K562 (cell line): ENCODE results near the gene ANKEF1. TPM values are rescaled to one million over a fixed set of nuclear protein-coding genes. Genes with fewer than 3 reads are reported as not detected.

Experiments
- ATAC-seq: fragments of 200-7000 bp; cut with Tn5 transposase; 3 replicates; pipeline ENCODE4 v1.9.1; 2020; ENCODE audit warnings: moderate library complexity
- BruUV-seq: library from RNA; stranded (reverse); fragments of 400-500 nt; replicated peaks from 2 replicates; lab custom pipeline; 2021; lab: Mats Ljungman, UMichigan
- CTCF ChIA-PET: fragments of 300-600 bp; formaldehyde crosslinking; extraction: SDS; loops from one replicate; lab custom pipeline; 2021; ENCODE audit warnings: low intra/inter-chr PET ratio; lab: Yijun Ruan, JAX
- POLR2A ChIA-PET: fragments of 300-600, 350-650 bp; sonication (Branson Sonifier 250); formaldehyde crosslinking; extraction: SDS; loops from one replicate; lab custom pipeline; 2021; ENCODE audit warnings: antibody characterized with exemption, inconsistent platforms; lab: Yijun Ruan, JAX
- DNase-seq, 4 experiments: peaks; one replicate each; pipeline versions ENCODE4 v3.0.0 to v3.0.0-alpha.2; 2011 to 2018; ENCODE audit warnings: low spot score in 3 of 4, mixed read lengths in 3 of 4; ENCODE audit errors: extremely low read depth in 1 of 4
- FAIRE-seq: peaks from 2 replicates; lab custom pipeline; 2011; peaks lifted over from hg19 to GRCh38; lab: Jason Lieb, UNC
- H2AFZ ChIP-seq: 2 replicates; pipeline ENCODE4 v1.6.0; 2011; ENCODE audit warnings: low read depth, low read length, control low read depth, inconsistent platforms
- H3K27ac ChIP-seq: fragments of 200-600 bp; 3 replicates; pipeline ENCODE4 v1.8.0; 2011; ENCODE audit warnings: low read depth, mild to moderate bottlenecking, control low read depth, inconsistent platforms, low read length, moderate library complexity, mixed read lengths; ENCODE audit errors: extremely low read depth
- H3K27me3 ChIP-seq, 2 experiments: fragments of 300-600 bp in 1 of 2; 2 replicates in 1 of 2; 3 replicates in 1 of 2; pipeline versions ENCODE4 v1.6.0 to v1.8.0; 2011; ENCODE audit warnings: inconsistent platforms in 2 of 2, low read length in 2 of 2, mild to moderate bottlenecking in 1 of 2, mixed read lengths in 1 of 2, moderate library complexity in 1 of 2; ENCODE audit not compliant: control insufficient read depth in 2 of 2, insufficient read depth in 2 of 2
- H3K36me3 ChIP-seq: fragments of 300-600 bp; 3 replicates; pipeline ENCODE4 v1.8.0; 2011; ENCODE audit warnings: mild to moderate bottlenecking, low read length, inconsistent platforms; ENCODE audit not compliant: control insufficient read depth, insufficient read depth
- H3K4me1 ChIP-seq, 2 experiments: fragments of 200-600 bp in 1 of 2; replicated peaks in 1 of 2; 2 replicates in 1 of 2; 3 replicates in 1 of 2; pipeline versions ENCODE4 v1.5.1 to v1.8.0; 2011; ENCODE audit warnings: inconsistent platforms in 2 of 2, low read length in 2 of 2, mild to moderate bottlenecking in 1 of 2, mixed read lengths in 1 of 2, moderate library complexity in 1 of 2; ENCODE audit not compliant: control insufficient read depth in 2 of 2, insufficient read depth in 2 of 2
- H3K4me2 ChIP-seq: 2 replicates; pipeline ENCODE4 v1.6.1; 2011; ENCODE audit warnings: low read length, control low read depth, inconsistent platforms, mixed read lengths; ENCODE audit not compliant: insufficient read depth
- H3K4me3 ChIP-seq: fragments of 200-600 bp; sonication (generic), shearing (Covaris generic); 2 replicates; pipeline ENCODE4 v1.5.1; 2016; ENCODE audit warnings: control low read depth, inconsistent platforms
- H3K79me2 ChIP-seq: fragments of 200-600 bp; 3 replicates; pipeline ENCODE4 v1.8.0; 2011; ENCODE audit warnings: low read length, inconsistent platforms; ENCODE audit not compliant: control insufficient read depth, insufficient read depth
- H3K9ac ChIP-seq, 2 experiments: 2 replicates each; pipeline versions ENCODE4 v1.6.0 to v1.6.1; 2011; ENCODE audit warnings: low read depth in 2 of 2, low read length in 2 of 2, control low read depth in 1 of 2, inconsistent platforms in 1 of 2, mild to moderate bottlenecking in 1 of 2, mixed read lengths in 1 of 2; ENCODE audit not compliant: insufficient read depth in 1 of 2
- H3K9me1 ChIP-seq: one replicate; pipeline ENCODE4 v1.6.0; 2011; ENCODE audit warnings: inconsistent platforms, mild to moderate bottlenecking, low read length, moderate library complexity; ENCODE audit not compliant: control insufficient read depth, insufficient read depth
- H3K9me3 ChIP-seq: replicated peaks from 2 replicates; pipeline ENCODE4 v1.5.1; 2011; ENCODE audit warnings: low read depth, low read length, inconsistent platforms; ENCODE audit not compliant: control insufficient read depth, insufficient read depth
- H4K20me1 ChIP-seq: replicated peaks from 2 replicates; pipeline ENCODE4 v1.6.1; 2011; ENCODE audit warnings: low read length, inconsistent platforms, mixed read lengths; ENCODE audit not compliant: control insufficient read depth, insufficient read depth
- CEBPG ChIP-seq, 3 experiments: fragments of 200-800 bp in 1 of 3; sonication (Bioruptor generic) in 1 of 3; sonication (generic) in 1 of 3; formaldehyde crosslinking in 1 of 3; IDR thresholded peaks in 2 of 3; conservative IDR thresholded peaks in 1 of 3; 2 replicates each; pipeline versions ENCODE4 v1.6.1 to v1.8.0; 2016 to 2022; ENCODE audit warnings: missing compliant biosample characterization in 2 of 3, missing genetic modification characterization in 2 of 3, mild to moderate bottlenecking in 1 of 3, missing genetic modification reagents in 1 of 3
- FOSL1 ChIP-seq: fragments of 200-800 bp; sonication (Bioruptor generic); conservative IDR thresholded peaks from 2 replicates; pipeline ENCODE4 v1.6.1; 2016; ENCODE audit warnings: missing genetic modification characterization, missing compliant biosample characterization
- PURB ChIP-seq: sonication (generic); formaldehyde crosslinking; IDR thresholded peaks from 2 replicates; pipeline ENCODE4 v1.9.0; 2021; ENCODE audit warnings: low read depth, mild to moderate bottlenecking, missing genetic modification reagents
- TAF9B ChIP-seq: fragments of 450-650 bp; IDR thresholded peaks from 2 replicates; pipeline ENCODE4 v1.6.1; 2018; ENCODE audit warnings: mild to moderate bottlenecking; ENCODE audit not compliant: partially characterized antibody
- WGBS: fragments of 100-300 bp; shearing (Covaris generic); methylation state at CpG from one replicate; pipeline ENCODE4 v1.1.6; 2016; ENCODE audit warnings: low coverage, mixed read lengths; ENCODE audit not compliant: insufficient coverage; ENCODE audit errors: missing lambda C conversion rate; 5-methylcytosine and 5-hydroxymethylcytosine counted together
- in situ Hi-C: fragments of 300-500 bp; cut with MboI; formaldehyde crosslinking; loops from 4 replicates; pipeline ENCODE4 v1.15.0; 2018; ENCODE audit warnings: inconsistent platforms, mixed read lengths
- intact Hi-C: fragments of 100-400 bp; cut with micrococcal nuclease; formaldehyde crosslinking; loops from 2 replicates; pipeline ENCODE4 v1.14.2; 2022
- polyA plus RNA-seq, 8 experiments: library from polyadenylated mRNA; depleted of rRNA in 4 of 8; stranded (reverse) in 5 of 8; unstranded in 3 of 8; fragments of >200 nt; fragmentation: Nextera tagmentation in 2 of 8; fragmentation: Illumina TruSeq in 1 of 8; extraction: Ambion mirVana in 2 of 8; extraction: Trizol in 1 of 8; gene quantifications; 2 replicates each; pipeline versions ENCODE4 v1.2.1 to v1.2.3, GENCODE V29; 2011 to 2014; ENCODE audit warnings: inconsistent platforms in 1 of 8, missing spikeins in 1 of 8
- total RNA-seq, 7 experiments: library from RNA; depleted of rRNA in 6 of 7; stranded (reverse); fragments of >200 nt in 6 of 7; fragmentation: Illumina TruSeq in 2 of 7; extraction: Trizol in 2 of 7; gene quantifications; 2 replicates each; pipeline versions ENCODE4 v1.2.1 to v1.2.3, GENCODE V29; 2011 to 2021; ENCODE audit warnings: low replicate concordance in 1 of 7
- TF ChIP-seq, protein P1 (sequence below): sonication (generic); formaldehyde crosslinking; IDR thresholded peaks from 2 replicates; pipeline ENCODE4 v1.5.0; 2020; ENCODE audit warnings: missing genetic modification reagents
- TF ChIP-seq, protein P2 (sequence below): sonication (generic); formaldehyde crosslinking; IDR thresholded peaks from 2 replicates; pipeline ENCODE4 v1.8.1; 2023; ENCODE audit warnings: mild to moderate bottlenecking, missing genetic modification reagents
- TF ChIP-seq, protein P3 (sequence below): fragments of 450-650 bp; IDR thresholded peaks from one replicate; pipeline ENCODE4 v1.6.1; 2018; ENCODE audit warnings: mild to moderate bottlenecking, moderate library complexity; ENCODE audit not compliant: partially characterized antibody
- TF ChIP-seq, protein P4 (sequence below): fragments of 150-350 bp; conservative IDR thresholded peaks from 2 replicates; pipeline ENCODE4 v1.6.1; 2014; ENCODE audit warnings: low read length
- TF ChIP-seq, protein P5 (sequence below): sonication (generic); formaldehyde crosslinking; IDR thresholded peaks from 2 replicates; pipeline ENCODE4 v1.8.0; 2022; ENCODE audit warnings: mild to moderate bottlenecking, missing genetic modification reagents, borderline replicate concordance

Gene ANKEF1
- total and polyA plus RNA-seq, 9 of the 15 experiments (the other 6 are each of a cell fraction or from before 2014, with no cell fraction given): 0.35 to 2.1 (median 1.7) TPM

DNA sequence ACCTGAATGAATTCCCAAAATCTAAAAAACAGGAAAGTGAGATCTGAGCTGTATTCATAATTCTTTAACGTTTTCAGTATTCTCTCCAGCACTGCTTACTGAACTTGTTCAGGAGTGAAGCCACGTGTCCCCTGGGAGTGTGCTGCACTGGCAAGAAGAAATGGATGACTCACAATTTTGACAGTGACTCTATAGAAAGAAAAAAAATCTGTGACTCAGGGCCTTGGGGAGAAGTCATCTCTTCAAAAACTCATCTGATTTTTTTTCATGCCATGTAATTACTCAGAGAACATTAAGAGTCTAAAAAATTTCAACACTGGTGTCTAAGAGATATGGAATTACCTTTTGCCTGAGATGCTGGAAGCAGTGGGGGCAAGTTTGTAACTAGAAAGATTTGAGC is 39.7 kb downstream of the ANKEF1 start:
- H3K9me1 ChIP-seq: no peaks in the 10 kb centered on the region
- CTCF ChIA-PET: no interaction called here
- H3K4me1 ChIP-seq: no peaks in the 10 kb centered on the region
- 0% methylated on average over 2 of the region's 2 CpGs for WGBS
- no peaks in the 10 kb centered on the region for H3K9me3 ChIP-seq
- no peak for FAIRE-seq
- no peak overlapping the region for H3K27ac ChIP-seq
- TF ChIP-seq, protein P1, sequence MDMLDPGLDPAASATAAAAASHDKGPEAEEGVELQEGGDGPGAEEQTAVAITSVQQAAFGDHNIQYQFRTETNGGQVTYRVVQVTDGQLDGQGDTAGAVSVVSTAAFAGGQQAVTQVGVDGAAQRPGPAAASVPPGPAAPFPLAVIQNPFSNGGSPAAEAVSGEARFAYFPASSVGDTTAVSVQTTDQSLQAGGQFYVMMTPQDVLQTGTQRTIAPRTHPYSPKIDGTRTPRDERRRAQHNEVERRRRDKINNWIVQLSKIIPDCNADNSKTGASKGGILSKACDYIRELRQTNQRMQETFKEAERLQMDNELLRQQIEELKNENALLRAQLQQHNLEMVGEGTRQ (CRISPR knock-in tag): 0 out of 2 replicates have a peak, but pooled peaks have one; percentile 18
- TF ChIP-seq, protein P2, sequence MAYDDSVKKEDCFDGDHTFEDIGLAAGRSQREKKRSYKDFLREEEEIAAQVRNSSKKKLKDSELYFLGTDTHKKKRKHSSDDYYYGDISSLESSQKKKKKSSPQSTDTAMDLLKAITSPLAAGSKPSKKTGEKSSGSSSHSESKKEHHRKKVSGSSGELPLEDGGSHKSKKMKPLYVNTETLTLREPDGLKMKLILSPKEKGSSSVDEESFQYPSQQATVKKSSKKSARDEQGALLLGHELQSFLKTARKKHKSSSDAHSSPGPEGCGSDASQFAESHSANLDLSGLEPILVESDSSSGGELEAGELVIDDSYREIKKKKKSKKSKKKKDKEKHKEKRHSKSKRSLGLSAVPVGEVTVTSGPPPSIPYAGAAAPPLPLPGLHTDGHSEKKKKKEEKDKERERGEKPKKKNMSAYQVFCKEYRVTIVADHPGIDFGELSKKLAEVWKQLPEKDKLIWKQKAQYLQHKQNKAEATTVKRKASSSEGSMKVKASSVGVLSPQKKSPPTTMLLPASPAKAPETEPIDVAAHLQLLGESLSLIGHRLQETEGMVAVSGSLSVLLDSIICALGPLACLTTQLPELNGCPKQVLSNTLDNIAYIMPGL (CRISPR knock-in tag): no peak
- TF ChIP-seq TAF9B: no peak
- TF ChIP-seq, protein P3, sequence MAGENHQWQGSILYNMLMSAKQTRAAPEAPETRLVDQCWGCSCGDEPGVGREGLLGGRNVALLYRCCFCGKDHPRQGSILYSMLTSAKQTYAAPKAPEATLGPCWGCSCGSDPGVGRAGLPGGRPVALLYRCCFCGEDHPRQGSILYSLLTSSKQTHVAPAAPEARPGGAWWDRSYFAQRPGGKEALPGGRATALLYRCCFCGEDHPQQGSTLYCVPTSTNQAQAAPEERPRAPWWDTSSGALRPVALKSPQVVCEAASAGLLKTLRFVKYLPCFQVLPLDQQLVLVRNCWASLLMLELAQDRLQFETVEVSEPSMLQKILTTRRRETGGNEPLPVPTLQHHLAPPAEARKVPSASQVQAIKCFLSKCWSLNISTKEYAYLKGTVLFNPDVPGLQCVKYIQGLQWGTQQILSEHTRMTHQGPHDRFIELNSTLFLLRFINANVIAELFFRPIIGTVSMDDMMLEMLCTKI: no peak
- TF ChIP-seq, protein P4, sequence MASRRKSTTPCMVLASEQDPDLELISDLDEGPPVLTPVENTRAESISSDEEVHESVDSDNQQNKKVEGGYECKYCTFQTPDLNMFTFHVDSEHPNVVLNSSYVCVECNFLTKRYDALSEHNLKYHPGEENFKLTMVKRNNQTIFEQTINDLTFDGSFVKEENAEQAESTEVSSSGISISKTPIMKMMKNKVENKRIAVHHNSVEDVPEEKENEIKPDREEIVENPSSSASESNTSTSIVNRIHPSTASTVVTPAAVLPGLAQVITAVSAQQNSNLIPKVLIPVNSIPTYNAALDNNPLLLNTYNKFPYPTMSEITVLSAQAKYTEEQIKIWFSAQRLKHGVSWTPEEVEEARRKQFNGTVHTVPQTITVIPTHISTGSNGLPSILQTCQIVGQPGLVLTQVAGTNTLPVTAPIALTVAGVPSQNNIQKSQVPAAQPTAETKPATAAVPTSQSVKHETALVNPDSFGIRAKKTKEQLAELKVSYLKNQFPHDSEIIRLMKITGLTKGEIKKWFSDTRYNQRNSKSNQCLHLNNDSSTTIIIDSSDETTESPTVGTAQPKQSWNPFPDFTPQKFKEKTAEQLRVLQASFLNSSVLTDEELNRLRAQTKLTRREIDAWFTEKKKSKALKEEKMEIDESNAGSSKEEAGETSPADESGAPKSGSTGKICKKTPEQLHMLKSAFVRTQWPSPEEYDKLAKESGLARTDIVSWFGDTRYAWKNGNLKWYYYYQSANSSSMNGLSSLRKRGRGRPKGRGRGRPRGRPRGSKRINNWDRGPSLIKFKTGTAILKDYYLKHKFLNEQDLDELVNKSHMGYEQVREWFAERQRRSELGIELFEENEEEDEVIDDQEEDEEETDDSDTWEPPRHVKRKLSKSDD: no peak
- TF ChIP-seq CEBPG (CRISPR knock-in tag; IDR thresholded peaks at IDR 0.05): no peak
- TF ChIP-seq CEBPG (tag; conservative IDR thresholded peaks at IDR 0.05 in 1 of 2, IDR thresholded peaks at IDR 0.05 in 1 of 2): no peak
- TF ChIP-seq, protein P5, sequence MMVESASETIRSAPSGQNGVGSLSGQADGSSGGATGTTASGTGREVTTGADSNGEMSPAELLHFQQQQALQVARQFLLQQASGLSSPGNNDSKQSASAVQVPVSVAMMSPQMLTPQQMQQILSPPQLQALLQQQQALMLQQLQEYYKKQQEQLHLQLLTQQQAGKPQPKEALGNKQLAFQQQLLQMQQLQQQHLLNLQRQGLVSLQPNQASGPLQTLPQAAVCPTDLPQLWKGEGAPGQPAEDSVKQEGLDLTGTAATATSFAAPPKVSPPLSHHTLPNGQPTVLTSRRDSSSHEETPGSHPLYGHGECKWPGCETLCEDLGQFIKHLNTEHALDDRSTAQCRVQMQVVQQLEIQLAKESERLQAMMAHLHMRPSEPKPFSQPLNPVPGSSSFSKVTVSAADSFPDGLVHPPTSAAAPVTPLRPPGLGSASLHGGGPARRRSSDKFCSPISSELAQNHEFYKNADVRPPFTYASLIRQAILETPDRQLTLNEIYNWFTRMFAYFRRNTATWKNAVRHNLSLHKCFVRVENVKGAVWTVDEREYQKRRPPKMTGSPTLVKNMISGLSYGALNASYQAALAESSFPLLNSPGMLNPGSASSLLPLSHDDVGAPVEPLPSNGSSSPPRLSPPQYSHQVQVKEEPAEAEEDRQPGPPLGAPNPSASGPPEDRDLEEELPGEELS (CRISPR knock-in tag): no peak
- no peak for TF ChIP-seq PURB (CRISPR knock-in tag)
- TF ChIP-seq FOSL1 (tag): peak; percentile 54; the same call in 1 of the 2 replicates
- TF ChIP-seq, all 486 proteins: peak for 2
- H3K4me3 ChIP-seq: no peak overlapping the region
- no peaks in the 10 kb centered on the region for H3K79me2 ChIP-seq
- H3K27me3 ChIP-seq: no peaks in the 10 kb centered on the region
- H4K20me1 ChIP-seq: no peaks in the 10 kb centered on the region
- H3K4me2 ChIP-seq: no peak overlapping the region
- no peak overlapping the region for H3K9ac ChIP-seq
- POLR2A ChIA-PET: no interaction called here
- ATAC-seq: no peak
- in situ Hi-C loops: no loop called here
- H3K36me3 ChIP-seq: no peaks in the 10 kb centered on the region
- BruUV-seq: no TSS peak
- peak in 1 of 4 experiments; percentile 7 for DNase-seq
- H2AFZ ChIP-seq: no peak overlapping the region
- intact Hi-C loops: no loop called here
